Astrocyte of the spinal cord (primary cell): ENCODE measurements around the gene FMO3.

Experiments
- DNase-seq: peaks from one replicate; pipeline ENCODE4 v3.0.0; 2011; ENCODE audit warnings: low read depth, low spot score
- H3K4me3 ChIP-seq: 2 replicates; pipeline ENCODE4 v1.5.1; 2011; ENCODE audit warnings: low read depth, mild to moderate bottlenecking, low read length, moderate library complexity
- CTCF ChIP-seq: IDR thresholded peaks from 2 replicates; pipeline ENCODE4 v1.5.1; 2012; ENCODE audit warnings: low read depth, mild to moderate bottlenecking, low read length, inconsistent platforms
- in situ Hi-C: cut with HindIII; loops from 2 replicates; pipeline ENCODE4 v1.10.0; 2017; ENCODE audit warnings: low sequenced_read_pairs

Gene FMO3

GRCh38 chr1:171087896-171088295, 2.8 kb upstream of the FMO3 start:
- no peak overlapping the region for H3K4me3 ChIP-seq
- no peak for DNase-seq
- in situ Hi-C loops, result no loop called here
- no peak for TF ChIP-seq CTCF

DNA sequence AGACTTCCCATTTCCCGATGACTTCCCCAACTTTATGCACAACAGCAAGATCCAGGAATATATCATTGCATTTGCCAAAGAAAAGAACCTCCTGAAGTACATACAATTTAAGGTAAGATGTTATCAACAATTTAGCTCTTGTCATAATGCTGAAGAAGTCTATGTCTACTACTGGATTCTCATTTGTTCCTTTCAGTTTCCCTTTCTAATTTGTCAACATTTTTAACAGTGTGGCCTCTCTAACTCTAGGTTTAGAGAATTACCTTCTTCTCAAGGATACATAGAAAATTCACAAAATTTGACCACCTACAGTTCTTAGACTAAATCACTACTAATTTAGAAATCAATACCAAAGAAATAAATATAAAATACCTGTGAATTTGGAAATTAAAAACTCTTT, 13.2 kb downstream of the FMO3 start:
- in situ Hi-C loops, result no loop called here
- TF ChIP-seq CTCF, result no peak
- no peak for DNase-seq
- no peak overlapping the region for H3K4me3 ChIP-seq

GRCh38 chr1:171107262-171107940, 16.7 kb downstream of the FMO3 start:
- no peak for TF ChIP-seq CTCF
- H3K4me3 ChIP-seq, result no peak overlapping the region
- in situ Hi-C loops, result no loop called here
- DNase-seq, result no peak

DNA sequence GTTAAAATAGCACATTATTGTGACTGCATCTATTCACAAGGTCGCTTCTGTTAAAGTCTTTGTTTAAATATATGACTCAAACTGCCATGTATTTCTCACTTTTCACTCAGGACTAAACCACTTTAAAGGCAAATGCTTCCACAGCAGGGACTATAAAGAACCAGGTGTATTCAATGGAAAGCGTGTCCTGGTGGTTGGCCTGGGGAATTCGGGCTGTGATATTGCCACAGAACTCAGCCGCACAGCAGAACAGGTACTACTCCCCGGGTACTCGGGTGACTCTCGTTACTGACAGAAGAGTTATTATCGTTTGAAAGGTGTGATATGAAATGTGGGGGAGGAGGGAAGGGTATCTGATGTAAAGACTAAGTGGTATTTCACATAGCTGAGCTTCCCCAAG, 17.3 kb downstream of the FMO3 start:
- no peak for TF ChIP-seq CTCF
- no peak for DNase-seq
- H3K4me3 ChIP-seq, result no peak overlapping the region
- in situ Hi-C loops, result no loop called here

DNA sequence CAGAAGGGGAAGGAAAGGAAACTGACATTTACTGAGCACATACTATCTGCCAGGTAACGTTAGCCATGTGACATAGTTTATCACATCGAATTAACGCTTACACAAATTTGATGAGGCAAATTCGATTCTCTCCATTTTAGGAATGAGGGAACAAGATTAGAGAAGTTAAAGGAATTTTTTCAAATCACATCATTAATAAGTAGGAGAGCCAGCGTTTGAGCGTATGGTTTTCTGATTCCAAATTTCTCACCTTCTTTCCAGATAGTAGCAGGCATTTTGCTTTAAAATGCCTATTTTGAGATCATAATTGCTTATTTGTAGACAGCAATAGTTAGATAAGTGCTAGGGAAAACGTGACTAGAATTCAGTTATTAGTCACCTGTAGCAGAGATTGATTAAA, 19.3 kb downstream of the FMO3 start:
- in situ Hi-C loops, result no loop called here
- DNase-seq, result no peak

GRCh38 chr1:171110621-171111326, 20.1 kb downstream of the FMO3 start:
- in situ Hi-C loops, result no loop called here
- no peak for TF ChIP-seq CTCF
- no peak overlapping the region for H3K4me3 ChIP-seq
- DNase-seq, result no peak

More for the DNA sequence above, 19.3 kb downstream of the FMO3 start:
- no peak for TF ChIP-seq CTCF
- H3K4me3 ChIP-seq, result no peak overlapping the region
